OCI-LY3 (cell line): ENCODE measurements around the gene EPN1.

ENCODE experiments used
- EZH2phosphoT487 ChIP-seq: fragments of 200-600 bp; shearing (Covaris generic); IDR thresholded peaks from 2 replicates; pipeline ENCODE4 v1.6.1; 2018; ENCODE audit warnings: antibody characterized with exemption, mixed run types, low read depth
- TF ChIP-seq, protein P1 (sequence below): fragments of 200-600, 300-600 bp; sonication (generic); IDR thresholded peaks from 2 replicates; pipeline ENCODE4 v1.5.1; 2014; ENCODE audit warnings: antibody characterized with exemption, low read length, low read depth

DNA sequence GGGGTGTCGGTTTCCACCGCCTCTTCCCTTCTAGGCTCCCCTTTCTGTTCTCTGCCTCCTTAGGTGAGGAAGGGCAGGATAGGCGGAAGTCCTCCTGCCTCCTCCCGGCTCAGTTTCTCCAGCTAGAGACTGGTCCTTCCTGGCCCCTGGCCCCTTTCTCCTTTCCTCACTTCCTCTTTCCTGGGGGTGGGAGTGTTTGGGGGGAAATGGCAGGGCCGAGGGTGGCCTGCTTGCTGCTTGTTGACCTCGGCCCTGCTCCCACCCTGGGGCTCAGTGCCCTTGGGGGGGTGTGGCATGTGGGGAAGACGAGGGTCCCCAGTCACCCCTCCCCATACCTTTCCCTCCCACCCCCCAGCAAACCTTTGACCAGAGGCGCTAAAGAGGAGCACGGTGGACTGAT is 15.2 kb upstream of the EPN1 start:
- TF ChIP-seq, protein P1, sequence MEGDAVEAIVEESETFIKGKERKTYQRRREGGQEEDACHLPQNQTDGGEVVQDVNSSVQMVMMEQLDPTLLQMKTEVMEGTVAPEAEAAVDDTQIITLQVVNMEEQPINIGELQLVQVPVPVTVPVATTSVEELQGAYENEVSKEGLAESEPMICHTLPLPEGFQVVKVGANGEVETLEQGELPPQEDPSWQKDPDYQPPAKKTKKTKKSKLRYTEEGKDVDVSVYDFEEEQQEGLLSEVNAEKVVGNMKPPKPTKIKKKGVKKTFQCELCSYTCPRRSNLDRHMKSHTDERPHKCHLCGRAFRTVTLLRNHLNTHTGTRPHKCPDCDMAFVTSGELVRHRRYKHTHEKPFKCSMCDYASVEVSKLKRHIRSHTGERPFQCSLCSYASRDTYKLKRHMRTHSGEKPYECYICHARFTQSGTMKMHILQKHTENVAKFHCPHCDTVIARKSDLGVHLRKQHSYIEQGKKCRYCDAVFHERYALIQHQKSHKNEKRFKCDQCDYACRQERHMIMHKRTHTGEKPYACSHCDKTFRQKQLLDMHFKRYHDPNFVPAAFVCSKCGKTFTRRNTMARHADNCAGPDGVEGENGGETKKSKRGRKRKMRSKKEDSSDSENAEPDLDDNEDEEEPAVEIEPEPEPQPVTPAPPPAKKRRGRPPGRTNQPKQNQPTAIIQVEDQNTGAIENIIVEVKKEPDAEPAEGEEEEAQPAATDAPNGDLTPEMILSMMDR = no peak
- TF ChIP-seq EZH2phosphoT487 = no peak
